HG03521 (cell line): ENCODE data around the gene MIS18BP1.
A peak's percentile ranks its signal among the peaks of the same experiment; 100 is the strongest.
"Not testable (repeated sequence)": the region's sequence is repeated elsewhere in the genome, so short reads cannot be mapped to it uniquely, and the experiment has no call there.

Experiments
- ATAC-seq: cut with Tn5 transposase; IDR thresholded peaks from one replicate; pipeline ENCODE4 v1.9.1; 2021; ENCODE audit warnings: mild to moderate bottlenecking, moderate library complexity; ENCODE audit not compliant: unreplicated experiment

The MIS18BP1 gene

DNA sequence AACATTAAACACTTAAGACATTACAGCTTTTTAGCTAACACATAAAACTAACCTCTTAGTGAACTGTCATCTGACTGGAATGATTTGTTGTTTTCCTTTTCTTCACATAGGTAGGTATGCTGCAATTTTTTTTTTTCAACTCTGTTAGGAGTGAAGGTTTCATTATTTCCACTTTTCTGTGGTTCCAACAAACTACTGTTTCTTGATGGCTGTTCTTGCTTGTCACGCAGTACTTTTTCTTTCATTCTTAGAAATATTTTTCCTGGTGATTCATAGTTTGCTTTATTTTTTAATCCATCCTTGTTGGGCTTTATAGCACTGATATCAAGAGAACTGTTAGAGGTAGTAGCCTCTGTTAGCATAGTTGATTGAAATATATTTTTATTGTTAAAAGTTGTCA is 6.3 kb downstream of the MIS18BP1 start:
- no peak for ATAC-seq

DNA sequence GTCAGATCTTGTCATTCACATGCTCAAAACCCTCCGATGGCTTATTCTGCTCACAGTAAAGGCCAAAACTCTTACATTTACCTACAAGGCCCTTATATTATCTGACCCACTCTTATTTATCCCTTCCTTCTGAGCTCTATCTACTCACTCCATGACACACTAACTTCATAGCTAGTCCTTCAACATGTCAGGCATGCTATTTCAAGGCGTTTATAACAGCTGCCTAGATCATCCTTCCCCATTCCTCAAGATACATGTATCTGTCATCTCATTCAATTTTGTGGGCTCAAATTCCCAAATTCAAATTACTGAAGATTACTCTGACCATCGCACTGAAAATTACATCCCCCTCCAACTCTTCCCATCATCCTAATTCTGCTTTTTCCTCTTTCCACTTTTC is 6.9 kb downstream of the MIS18BP1 start:
- no peak for ATAC-seq

DNA sequence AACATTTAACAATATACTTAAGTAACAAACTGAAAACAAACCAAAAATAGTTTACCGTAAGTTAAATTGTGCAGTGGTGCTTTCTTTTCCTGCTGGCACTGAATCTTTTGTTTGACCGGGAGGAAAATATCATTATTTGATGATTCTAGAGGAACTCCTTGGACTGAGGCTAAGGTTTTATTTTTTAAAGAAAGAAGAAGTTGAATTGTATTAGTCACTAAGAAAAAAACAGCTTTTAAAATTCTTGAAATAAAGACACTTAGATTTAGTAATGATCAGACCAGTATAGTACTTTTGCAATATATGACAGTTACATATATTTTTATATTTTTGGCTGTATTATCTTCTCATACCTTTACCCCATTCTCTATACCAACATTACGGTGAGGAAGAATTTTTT is 10.3 kb downstream of the MIS18BP1 start:
- no peak for ATAC-seq

DNA sequence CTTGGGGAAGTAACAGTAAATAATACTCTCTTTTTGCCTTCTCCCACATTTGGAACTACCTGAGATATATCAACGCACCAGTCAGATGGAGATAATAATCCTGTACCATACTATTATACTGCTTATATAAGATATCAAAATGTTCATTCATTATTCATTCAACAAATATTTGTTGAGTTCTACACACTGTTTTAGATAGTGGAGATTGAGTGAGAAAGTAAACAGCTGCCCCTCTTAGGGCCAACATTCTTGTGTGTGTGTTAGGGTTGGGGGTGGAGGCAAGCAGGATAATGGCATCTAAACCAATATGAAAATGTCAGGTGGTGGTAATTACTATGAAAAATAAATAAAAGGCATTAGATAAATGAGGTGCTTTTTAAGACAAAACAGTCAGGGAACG is 14.0 kb downstream of the MIS18BP1 start:
- ATAC-seq = no peak

DNA sequence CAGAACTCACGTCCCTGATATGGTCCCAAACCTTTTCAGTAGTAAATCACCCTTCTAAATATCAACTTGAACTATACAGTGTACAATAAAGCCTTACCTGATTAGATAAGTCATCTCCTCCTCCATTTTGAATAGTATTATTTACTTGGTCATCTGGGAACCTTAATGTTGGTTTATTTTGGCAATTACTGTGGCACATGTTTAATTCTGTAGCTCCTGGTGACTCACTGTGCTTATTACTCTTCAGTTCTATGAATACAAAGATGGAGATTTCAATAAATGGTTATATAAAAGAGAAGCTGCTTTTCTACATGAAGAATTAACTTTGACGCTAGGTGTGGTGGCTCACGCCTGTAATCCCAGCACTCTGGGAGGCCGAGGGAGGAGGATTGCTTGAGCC is 25.4 kb downstream of the MIS18BP1 start:
- ATAC-seq = no peak

DNA sequence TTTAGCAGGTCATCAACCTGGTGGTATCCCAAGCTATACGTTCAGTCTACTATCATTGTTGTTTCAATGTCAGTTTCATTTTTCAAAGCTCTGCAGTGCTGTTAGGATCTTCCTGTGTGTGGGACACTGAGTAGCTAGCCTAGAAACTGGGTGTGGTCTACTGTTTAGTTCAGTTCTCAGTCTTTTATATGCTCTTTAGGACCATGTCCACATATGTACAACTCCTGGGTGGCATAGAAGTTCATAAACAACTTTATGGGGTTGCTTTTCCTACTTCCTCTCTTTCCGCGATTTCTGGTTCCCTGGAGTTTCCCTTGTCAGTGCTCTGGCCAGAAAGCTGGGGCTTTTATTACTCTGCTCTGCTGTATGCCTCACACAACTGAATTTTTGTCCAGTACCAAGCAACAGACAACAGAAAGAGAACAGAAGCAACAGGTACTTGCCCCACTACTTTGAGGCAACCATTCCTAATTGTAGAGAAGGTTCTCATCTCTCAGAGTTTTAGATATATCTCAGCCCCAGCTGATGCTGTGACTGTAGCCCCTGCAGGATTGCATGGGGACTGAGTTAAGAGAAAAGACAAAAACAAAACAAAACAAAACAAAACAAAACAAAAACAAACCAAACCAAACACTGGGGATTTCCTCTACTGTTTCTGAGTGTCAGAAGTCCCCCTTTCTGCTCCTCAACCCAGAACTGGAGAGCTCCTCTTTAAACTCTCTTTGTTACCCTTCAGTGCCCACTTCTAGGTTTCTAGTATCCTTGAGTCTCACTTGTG is 30.3 kb downstream of the MIS18BP1 start:
- ATAC-seq = peak; percentile 45

DNA sequence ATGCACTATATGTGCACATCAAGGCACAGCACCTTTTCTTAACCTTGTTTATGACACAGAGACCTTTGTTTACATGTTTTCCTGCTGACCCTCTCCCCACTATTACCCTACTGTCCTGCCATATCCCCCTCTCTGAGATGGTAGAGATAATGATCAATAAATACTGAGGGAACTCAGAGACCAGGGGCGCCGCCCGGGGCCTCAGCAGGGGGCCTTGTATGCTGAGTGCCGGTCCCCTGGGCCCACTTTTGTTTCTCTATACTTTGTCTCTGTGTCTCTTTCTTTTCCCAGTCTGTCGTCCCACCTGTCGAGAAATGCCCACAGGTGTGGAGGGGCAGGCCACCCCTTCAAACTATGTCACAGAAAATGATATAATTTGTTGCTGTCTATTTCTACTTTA is 38.7 kb downstream of the MIS18BP1 start:
- ATAC-seq = not testable (repeated sequence)

DNA sequence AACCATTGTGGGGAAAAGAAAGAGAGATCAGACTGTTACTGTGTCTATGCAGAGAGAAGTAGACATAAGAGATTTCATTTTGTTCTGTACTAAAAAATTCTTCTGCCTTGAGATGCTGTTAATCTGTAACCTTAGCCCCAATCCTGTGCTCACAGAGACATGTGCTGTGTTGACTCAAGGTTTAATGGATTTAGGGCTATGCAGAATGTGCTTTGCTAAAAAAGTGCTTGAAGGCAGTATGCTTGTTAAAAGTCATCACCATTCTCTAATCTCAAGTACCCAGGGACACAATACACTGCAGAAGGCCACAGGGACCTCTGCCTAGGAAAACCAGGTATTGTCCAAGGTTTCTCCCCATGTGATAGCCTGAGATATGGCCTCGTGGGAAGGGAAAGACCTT is 39.3 kb downstream of the MIS18BP1 start:
- not testable (repeated sequence) for ATAC-seq

DNA sequence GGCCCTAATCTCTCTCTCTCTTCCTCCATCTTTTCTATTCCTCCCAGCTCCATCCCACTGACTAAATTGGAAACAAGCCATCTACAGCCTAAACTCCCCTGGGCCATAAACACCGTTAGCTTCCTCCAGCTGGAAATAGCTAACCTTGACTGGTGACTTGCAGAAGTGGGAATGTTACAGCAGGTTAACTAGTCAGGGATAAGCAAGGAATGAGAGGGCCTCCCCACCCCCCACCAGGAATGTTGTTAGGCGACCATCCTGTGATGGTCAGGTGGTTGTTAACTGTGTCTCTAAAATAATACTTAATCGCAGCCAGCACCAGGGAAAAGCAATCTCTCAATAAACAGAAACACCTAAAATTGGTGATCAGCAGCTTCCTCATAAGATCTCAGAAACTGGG is 40.8 kb downstream of the MIS18BP1 start:
- no peak for ATAC-seq

DNA sequence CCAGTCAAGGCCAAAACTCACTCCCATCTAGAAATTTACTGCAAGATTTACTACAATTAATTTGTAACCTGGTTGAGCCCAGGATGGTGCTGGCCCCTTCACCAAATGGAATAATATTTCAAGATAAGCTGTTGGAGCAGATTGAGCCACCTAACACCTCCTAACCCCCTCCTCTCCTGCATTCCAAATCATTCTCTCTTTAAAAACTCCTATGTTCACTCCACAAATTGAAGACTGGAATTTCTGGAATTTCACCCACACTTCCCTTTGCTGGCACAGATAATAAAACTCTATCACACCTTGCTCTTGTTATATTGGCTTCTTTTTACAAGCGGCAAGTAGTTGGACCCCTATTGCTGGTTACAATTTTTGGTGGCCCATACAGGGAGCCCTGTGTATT is 41.7 kb downstream of the MIS18BP1 start:
- no peak for ATAC-seq

DNA sequence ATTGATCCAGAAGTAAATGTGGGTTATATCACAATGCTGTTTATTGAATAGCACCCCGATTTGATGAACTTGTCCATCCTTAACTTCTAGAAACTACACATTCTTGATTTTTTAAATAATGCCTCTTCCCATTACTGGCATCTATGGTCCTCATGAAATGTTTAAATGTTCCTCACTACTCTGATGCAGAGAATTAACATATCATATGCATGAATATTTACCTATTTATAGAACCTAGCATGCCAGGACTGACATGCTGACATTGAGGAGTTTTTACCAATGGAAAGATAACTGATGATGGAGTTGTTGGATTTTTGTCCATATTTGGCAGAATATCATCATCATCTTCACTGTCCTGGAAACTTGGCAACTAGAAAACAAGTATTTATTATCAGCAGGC is 42.8 kb downstream of the MIS18BP1 start:
- ATAC-seq = no peak

DNA sequence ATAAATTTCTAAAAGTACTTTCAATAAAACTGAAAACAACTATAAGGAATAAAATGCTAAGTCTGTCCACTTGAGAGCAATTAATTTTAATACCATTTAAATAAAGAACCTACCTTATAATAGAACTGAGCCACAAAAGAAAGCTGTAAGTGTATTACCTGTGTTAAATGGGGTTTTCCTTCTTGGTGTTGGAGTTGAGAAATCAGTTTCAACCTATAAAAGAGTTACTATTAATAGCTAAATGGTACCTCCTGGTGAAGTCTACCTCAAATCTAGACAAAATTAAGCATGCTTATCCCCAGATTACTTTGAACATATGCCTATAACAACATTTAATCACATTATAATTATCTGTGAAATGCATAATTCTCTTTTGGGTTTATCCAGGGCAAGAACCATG is 48.8 kb downstream of the MIS18BP1 start:
- ATAC-seq = no peak

DNA sequence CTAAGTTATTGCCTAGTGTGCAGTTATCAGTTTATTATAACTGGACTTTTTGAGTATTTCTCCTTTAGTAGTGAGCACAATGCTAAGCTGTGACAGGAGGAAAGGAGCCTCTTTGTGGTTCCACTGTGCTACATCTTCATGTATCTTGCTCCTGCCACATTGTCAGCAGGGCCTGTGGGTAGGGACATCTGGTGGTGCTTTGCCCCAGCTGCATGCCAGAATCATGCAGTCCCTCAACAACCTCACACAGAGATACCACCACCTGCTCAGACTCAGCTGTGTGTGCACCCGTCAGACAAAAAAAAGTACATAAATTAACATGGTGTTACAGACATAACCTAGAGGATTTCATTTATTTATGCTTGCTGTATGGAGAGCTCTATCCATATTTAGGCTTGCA is 51.1 kb downstream of the MIS18BP1 start:
- ATAC-seq = peak; percentile 77

DNA sequence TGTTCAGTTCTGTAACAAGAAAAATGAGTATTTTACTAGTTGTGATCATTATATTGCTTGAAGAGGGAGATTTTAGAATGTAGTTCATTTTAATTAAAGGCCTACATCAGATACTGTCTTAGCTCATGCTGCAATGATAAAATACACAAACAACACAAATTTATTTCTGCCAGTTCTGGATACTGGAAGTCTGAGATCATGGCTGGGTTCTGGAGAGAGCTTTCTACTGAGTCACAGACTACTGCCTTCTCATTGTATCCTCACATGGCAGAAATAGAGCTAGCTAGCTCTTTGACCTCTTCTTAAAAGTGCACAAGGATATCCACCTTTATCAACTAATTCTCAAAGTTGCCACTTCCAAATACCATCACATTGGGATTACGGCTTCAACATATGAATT is 53.8 kb downstream of the MIS18BP1 start:
- ATAC-seq = no peak

DNA sequence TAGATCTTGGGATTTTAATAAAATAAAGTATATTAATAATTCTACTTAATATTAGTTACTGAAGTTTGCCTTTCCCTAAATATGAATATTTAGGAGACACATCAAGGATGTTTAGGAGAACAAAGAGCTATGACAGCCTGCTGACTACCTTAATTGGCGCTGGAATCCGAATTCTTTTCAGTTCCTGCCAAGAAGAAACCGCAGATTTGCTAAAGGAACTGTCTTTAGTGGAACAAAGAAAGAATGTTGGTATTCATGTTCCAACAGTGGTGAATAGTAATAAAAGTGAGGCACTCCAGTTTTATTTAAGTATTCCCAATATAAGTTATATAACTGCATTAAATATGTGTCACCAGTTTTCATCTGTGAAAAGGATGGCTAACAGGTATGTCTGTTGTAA is 54.5 kb downstream of the MIS18BP1 start:
- no peak for ATAC-seq

DNA sequence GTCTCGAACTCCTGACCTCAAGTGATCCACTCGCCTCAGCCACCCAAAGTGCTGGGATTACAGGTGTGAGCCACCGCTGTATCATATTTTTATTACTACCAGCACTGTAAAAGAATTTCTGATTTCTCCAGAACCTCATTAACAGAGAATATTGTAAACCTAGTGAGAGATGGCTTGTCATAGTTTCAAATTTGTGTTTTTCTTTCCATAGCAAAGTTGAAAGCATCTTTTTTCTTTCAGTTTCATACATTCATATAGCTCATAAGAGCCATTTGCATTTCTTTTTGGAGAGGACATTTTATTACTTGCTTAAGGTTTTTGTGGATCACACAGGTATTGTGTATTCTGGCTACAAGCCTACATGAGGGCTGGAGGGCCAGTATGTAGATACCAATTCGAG is 58.0 kb downstream of the MIS18BP1 start:
- ATAC-seq = no peak

DNA sequence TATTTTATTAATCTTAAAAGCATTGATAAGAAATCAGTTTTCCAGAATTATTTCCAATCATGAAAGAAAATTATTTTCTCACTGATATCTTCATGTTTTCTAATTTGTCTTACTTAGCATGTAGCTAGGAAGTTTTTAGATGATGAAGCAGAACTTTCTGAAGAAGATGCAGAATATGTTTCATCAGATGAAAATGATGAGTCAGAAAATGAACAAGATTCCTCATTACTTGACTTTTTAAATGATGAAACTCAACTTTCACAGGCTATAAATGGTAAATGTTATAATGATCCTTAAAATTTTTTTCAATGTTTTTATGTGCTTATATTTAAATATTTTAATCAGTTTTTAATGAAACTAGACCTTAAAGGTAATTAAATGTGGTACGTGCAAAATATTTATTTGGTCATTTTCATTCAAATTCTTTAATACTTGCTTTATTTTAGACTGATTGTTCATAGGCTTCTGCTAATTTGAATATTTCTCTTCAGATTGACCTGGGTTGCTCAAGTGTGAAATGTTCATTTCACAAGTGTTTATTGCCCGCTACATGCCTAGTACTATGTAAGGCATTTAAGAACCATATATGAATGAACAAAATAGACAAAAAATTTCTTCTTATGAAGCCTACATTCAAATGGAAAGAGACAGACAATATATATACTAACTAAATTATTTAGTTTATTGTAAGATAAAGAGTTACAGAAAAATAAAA is 67.7 kb downstream of the MIS18BP1 start:
- no peak for ATAC-seq

DNA sequence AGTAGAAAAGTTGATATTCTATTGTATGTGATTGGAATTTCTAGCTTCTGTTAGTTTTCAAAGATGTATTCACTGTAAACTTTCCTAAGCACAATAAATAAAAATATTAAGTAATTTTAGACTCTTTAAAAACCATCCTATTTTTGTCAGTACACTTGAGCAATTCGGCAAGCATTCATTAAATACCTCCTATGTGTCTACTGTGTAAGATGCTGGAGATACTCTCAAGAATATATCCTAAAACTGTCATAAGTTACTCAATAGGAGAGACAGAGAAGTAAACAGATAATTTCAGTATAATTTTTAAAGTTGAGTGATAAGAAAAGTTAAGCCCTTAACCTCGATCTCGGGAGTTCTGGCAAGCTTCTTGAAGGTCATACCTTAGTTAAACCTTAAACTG is 71.2 kb downstream of the MIS18BP1 start:
- no peak for ATAC-seq

DNA sequence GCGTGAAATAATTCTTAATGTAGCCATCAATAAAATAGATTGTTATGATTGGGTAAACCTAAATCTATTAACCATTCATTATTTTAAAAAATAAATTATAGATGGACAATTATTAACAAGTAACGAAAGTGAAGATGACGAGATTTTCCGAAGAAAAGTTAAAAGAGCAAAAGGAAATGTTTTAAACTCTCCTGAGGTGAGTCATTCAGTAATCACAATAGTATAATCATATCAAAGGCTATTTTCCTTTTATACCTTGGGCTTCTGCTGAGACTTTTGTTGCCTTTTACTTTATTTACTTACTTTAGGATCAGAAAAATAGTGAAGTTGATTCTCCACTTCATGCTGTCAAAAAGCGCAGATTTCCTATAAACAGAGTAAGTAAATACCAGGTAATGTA is 71.7 kb downstream of the MIS18BP1 start:
- ATAC-seq = no peak

DNA sequence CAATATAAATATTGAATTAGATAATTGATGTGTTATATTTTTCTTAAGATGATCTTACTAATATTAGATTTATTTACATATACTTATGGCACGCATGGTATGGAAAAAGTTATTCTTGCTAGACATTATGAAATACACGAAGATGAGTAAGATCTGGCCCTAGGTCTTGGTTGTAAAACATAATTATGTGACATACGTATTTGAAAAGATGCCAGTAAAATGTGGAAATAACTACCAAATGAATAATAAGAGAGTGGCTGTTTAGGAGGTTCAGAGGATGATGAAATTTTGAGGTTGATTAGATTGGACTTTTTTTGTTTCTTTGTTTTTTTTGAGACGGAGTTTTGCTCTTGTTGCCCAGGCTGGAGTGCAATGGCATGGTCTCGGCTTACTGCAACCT is 75.9 kb downstream of the MIS18BP1 start:
- ATAC-seq = no peak

DNA sequence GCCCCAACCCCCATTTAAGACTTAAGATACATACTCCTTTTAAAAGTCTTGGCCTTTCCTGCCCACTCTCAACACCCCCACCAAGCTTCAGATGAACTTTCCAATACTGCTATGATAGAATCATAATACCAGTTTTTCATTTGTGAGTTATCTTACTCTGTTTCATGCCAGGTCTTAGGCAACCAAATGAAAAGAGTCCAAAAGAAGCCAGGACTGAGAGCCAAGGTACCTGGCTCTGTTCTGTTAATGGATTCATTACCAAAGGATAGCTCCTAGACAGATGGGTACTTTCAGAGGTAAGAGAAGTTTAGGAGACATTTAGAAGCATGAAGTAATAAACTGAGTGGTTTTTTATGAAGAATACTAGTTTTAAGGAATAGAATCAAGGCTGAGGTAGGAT is 83.1 kb downstream of the MIS18BP1 start:
- no peak for ATAC-seq

DNA sequence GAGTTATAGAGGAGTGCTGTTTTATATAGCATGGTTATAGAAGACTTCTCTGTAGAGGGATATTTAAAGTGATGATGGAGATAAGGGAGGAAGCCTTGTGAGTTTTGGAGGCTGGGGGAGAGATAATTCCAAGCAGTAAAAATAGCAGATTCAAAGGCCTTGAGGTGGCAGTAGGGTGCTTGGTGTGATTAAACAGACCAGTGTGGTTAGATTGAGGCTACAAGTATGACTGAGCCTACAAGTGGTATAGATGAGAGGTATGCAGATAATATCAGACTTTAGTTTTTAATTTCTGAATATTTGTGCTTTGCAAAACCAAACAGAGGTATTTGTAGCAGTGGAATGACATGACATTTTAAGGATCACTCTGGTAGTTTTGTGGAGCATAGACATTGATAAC is 96.9 kb downstream of the MIS18BP1 start:
- peak; percentile 46 for ATAC-seq
